SJSA1 (cell line): ENCODE data around the gene PCSK5. TPM values are rescaled to one million over a fixed set of nuclear protein-coding genes. Genes with fewer than 3 reads are reported as not detected.
A peak's percentile ranks its signal among the peaks of the same experiment; 100 is the strongest.

ENCODE experiments used
- DNase-seq, 2 experiments: peaks; one replicate each; pipeline ENCODE4 v3.0.0-alpha.2; 2015 to 2020; ENCODE audit warnings: low spot score in 2 of 2, low read depth in 1 of 2
- H3K27ac ChIP-seq: fragments of 250-450 bp; sonication (Bioruptor Pico); 2 replicates; pipeline ENCODE4 v1.5.1; 2020; ENCODE audit warnings: mild to moderate bottlenecking, moderate library complexity
- H3K27me3 ChIP-seq: fragments of 250-450 bp; sonication (Bioruptor Pico); replicated peaks from 2 replicates; pipeline ENCODE4 v1.5.1; 2020; ENCODE audit warnings: mild to moderate bottlenecking, moderate library complexity
- H3K36me3 ChIP-seq: fragments of 250-450 bp; sonication (Bioruptor Pico); 2 replicates; pipeline ENCODE4 v1.5.1; 2020; ENCODE audit warnings: mild to moderate bottlenecking
- H3K4me1 ChIP-seq: fragments of 250-450 bp; sonication (Bioruptor Pico); replicated peaks from 2 replicates; pipeline ENCODE4 v1.6.1; 2021; ENCODE audit warnings: mild to moderate bottlenecking
- H3K4me3 ChIP-seq: fragments of 250-450 bp; sonication (Bioruptor Pico); 2 replicates; pipeline ENCODE4 v1.5.1; 2020; ENCODE audit warnings: mild to moderate bottlenecking
- H3K9me3 ChIP-seq: fragments of 250-450 bp; sonication (Bioruptor Pico); replicated peaks from 2 replicates; pipeline ENCODE4 v1.5.1; 2020; ENCODE audit warnings: mild to moderate bottlenecking
- total RNA-seq: library from RNA; depleted of rRNA; stranded (reverse); fragments of >200 nt; shearing (Covaris generic); gene quantifications from 2 replicates; pipeline ENCODE4 v1.2.3, GENCODE V29; 2014

The PCSK5 gene
- total RNA-seq, 1 experiment from 2014 or later = 20.8 TPM

DNA sequence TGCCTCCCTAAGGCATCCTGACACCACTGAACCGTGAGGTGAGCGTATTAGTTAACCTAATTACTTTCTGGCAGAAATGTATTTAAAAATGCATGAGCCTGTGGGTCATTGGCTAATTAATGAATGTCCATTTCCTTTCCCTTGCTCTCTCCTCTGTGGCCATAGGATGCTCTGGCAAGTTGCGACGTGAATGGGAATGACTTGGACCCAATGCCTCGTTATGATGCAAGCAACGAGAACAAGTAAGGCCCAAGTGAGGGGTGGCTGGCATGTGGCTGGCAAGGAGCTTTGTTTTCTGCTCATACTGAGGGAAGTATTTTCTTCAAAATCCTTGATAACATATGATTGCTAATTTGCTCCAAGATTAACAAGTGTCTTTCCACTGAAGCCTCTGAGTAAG, 136.3 kb downstream of the PCSK5 start:
- no peak for DNase-seq
- Histone ChIP-seq H3K4me1 (peaks cover 44% of the 10 kb centered on the region), H3K9me3 (no peaks in the 10 kb centered on the region), H3K4me3 (no peak overlapping the region), H3K36me3 (peaks cover 10% of the 10 kb centered on the region; the same call in 1 of the 2 replicates), H3K27ac (peak overlapping the region; percentile 49), H3K27me3 (no peaks in the 10 kb centered on the region)

GRCh38 chr9:76027416-76027815, 136.9 kb downstream of the PCSK5 start:
- Histone ChIP-seq H3K9me3 (no peaks in the 10 kb centered on the region), H3K36me3 (peaks cover 10% of the 10 kb centered on the region; the same call in 1 of the 2 replicates), H3K4me1 (peaks cover 50% of the 10 kb centered on the region), H3K4me3 (no peak overlapping the region), H3K27ac (peak overlapping the region; percentile 57), H3K27me3 (no peaks in the 10 kb centered on the region)
- peak in 1 of 2 experiments; percentile 66 for DNase-seq

GRCh38 chr9:76027861-76028260, 137.4 kb downstream of the PCSK5 start:
- H3K9me3 ChIP-seq = no peaks in the 10 kb centered on the region
- peaks cover 10% of the 10 kb centered on the region; the same call in 1 of the 2 replicates for H3K36me3 ChIP-seq
- H3K4me3 ChIP-seq = no peak overlapping the region
- no peaks in the 10 kb centered on the region for H3K27me3 ChIP-seq
- H3K4me1 ChIP-seq = peaks cover 54% of the 10 kb centered on the region
- peak overlapping the region; percentile 57 for H3K27ac ChIP-seq
- DNase-seq = no peak

GRCh38 chr9:76032038-76032796, 141.7 kb downstream of the PCSK5 start:
- H3K27ac ChIP-seq = no peak overlapping the region
- peak in 1 of 2 experiments; percentile 14 for DNase-seq

GRCh38 chr9:76032797-76033373, 142.4 kb downstream of the PCSK5 start:
- peak in 1 of 2 experiments; percentile 15 for DNase-seq
- H3K4me3 ChIP-seq = no peak overlapping the region
- peaks cover 23% of the 10 kb centered on the region for H3K4me1 ChIP-seq
- no peaks in the 10 kb centered on the region for H3K27me3 ChIP-seq
- peaks cover 6% of the 10 kb centered on the region for H3K36me3 ChIP-seq
- no peak overlapping the region for H3K27ac ChIP-seq
- H3K9me3 ChIP-seq = no peaks in the 10 kb centered on the region

More at GRCh38 chr9:76032038-76032796, 141.7 kb downstream of the PCSK5 start:
- no peaks in the 10 kb centered on the region for H3K9me3 ChIP-seq
- peaks cover 6% of the 10 kb centered on the region for H3K36me3 ChIP-seq
- no peak overlapping the region for H3K4me3 ChIP-seq
- peaks cover 30% of the 10 kb centered on the region for H3K4me1 ChIP-seq
- no peaks in the 10 kb centered on the region for H3K27me3 ChIP-seq

- no peak for DNase-seq
- Histone ChIP-seq H3K4me3 (no peak overlapping the region), H3K27me3 (no peaks in the 10 kb centered on the region), H3K27ac (no peak overlapping the region), H3K9me3 (no peaks in the 10 kb centered on the region), H3K4me1 (peaks cover 15% of the 10 kb centered on the region), H3K36me3 (peaks cover 3% of the 10 kb centered on the region; the same call in 1 of the 2 replicates)
Measured at GRCh38 chr9:76034049-76034448, 143.6 kb downstream of the PCSK5 start.

GRCh38 chr9:76036762-76037161, 146.3 kb downstream of the PCSK5 start:
- Histone ChIP-seq H3K36me3 (peaks cover 3% of the 10 kb centered on the region; the same call in 1 of the 2 replicates), H3K27me3 (no peaks in the 10 kb centered on the region), H3K4me1 (peaks cover 15% of the 10 kb centered on the region), H3K9me3 (no peaks in the 10 kb centered on the region), H3K4me3 (no peak overlapping the region), H3K27ac (no peak overlapping the region)
- DNase-seq = no peak

- Histone ChIP-seq H3K4me3 (no peak overlapping the region), H3K9me3 (no peaks in the 10 kb centered on the region), H3K36me3 (peaks cover 3% of the 10 kb centered on the region; the same call in 1 of the 2 replicates), H3K4me1 (peaks cover 5% of the 10 kb centered on the region; the same call in 1 of the 2 replicates), H3K27ac (no peak overlapping the region), H3K27me3 (no peaks in the 10 kb centered on the region)
- no peak for DNase-seq
Measured at GRCh38 chr9:76037587-76038225, 147.2 kb downstream of the PCSK5 start.

GRCh38 chr9:76038431-76038830, 148.0 kb downstream of the PCSK5 start:
- no peak for DNase-seq
- Histone ChIP-seq H3K4me1 (no peaks in the 10 kb centered on the region), H3K9me3 (no peaks in the 10 kb centered on the region), H3K27me3 (no peaks in the 10 kb centered on the region), H3K27ac (no peak overlapping the region), H3K4me3 (no peak overlapping the region), H3K36me3 (peaks cover 3% of the 10 kb centered on the region; the same call in 1 of the 2 replicates)

DNA sequence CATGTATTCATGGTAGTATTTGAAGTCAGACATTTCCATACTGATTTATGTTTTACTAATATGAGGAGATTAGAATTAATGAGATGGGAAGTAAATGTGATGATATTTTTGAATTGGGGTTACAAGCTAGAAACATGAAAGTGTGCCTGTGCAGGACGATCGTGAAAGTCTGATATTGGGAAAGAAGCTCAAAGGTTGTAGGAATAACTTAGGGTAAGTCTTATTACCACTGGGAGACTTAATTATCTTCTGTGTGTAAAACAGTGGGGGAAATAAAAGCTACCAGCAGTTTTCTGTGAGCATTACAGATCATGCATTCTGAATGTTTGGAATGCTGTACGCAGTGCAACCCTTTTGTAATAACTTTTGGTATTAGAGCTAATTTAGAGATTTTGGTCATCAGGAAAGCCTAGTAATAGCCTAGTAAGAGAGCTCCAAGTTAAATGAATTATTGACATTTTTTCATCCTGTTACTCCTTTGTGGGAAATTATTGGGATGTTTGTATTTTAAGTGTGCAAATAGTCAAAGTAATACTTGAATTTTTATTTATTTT, 153.9 kb downstream of the PCSK5 start:
- no peak overlapping the region for H3K27ac ChIP-seq
- no peaks in the 10 kb centered on the region for H3K9me3 ChIP-seq
- H3K36me3 ChIP-seq = no peaks in the 10 kb centered on the region
- H3K4me1 ChIP-seq = no peaks in the 10 kb centered on the region
- DNase-seq = no peak
- no peaks in the 10 kb centered on the region for H3K27me3 ChIP-seq
- no peak overlapping the region for H3K4me3 ChIP-seq

GRCh38 chr9:76045221-76045620, 154.7 kb downstream of the PCSK5 start:
- no peaks in the 10 kb centered on the region for H3K36me3 ChIP-seq
- no peak for DNase-seq

GRCh38 chr9:76049341-76049740, 158.9 kb downstream of the PCSK5 start:
- Histone ChIP-seq H3K27ac (no peak overlapping the region), H3K27me3 (no peaks in the 10 kb centered on the region), H3K9me3 (no peaks in the 10 kb centered on the region), H3K4me1 (no peaks in the 10 kb centered on the region), H3K36me3 (no peaks in the 10 kb centered on the region), H3K4me3 (no peak overlapping the region)
- DNase-seq = no peak

More at GRCh38 chr9:76045221-76045620, 154.7 kb downstream of the PCSK5 start:
- Histone ChIP-seq H3K27me3 (no peaks in the 10 kb centered on the region), H3K9me3 (no peaks in the 10 kb centered on the region), H3K27ac (no peak overlapping the region), H3K4me3 (no peak overlapping the region), H3K4me1 (no peaks in the 10 kb centered on the region)

GRCh38 chr9:76067696-76068095, 177.2 kb downstream of the PCSK5 start:
- Histone ChIP-seq H3K27me3 (no peaks in the 10 kb centered on the region), H3K27ac (no peak overlapping the region), H3K4me1 (no peaks in the 10 kb centered on the region), H3K9me3 (no peaks in the 10 kb centered on the region), H3K4me3 (no peak overlapping the region), H3K36me3 (no peaks in the 10 kb centered on the region)
- no peak for DNase-seq
